Brain pericyte (primary cell): ENCODE results near the gene ASCC1.

Source experiments
- DNase-seq: peaks from one replicate; pipeline ENCODE4 v3.0.0-alpha.2; 2012; ENCODE audit warnings: low read depth, low spot score

The ASCC1 gene

GRCh38 chr10:72083790-72084459 lies 132.2 kb downstream of the ASCC1 start:
- DNase-seq = no peak

DNA sequence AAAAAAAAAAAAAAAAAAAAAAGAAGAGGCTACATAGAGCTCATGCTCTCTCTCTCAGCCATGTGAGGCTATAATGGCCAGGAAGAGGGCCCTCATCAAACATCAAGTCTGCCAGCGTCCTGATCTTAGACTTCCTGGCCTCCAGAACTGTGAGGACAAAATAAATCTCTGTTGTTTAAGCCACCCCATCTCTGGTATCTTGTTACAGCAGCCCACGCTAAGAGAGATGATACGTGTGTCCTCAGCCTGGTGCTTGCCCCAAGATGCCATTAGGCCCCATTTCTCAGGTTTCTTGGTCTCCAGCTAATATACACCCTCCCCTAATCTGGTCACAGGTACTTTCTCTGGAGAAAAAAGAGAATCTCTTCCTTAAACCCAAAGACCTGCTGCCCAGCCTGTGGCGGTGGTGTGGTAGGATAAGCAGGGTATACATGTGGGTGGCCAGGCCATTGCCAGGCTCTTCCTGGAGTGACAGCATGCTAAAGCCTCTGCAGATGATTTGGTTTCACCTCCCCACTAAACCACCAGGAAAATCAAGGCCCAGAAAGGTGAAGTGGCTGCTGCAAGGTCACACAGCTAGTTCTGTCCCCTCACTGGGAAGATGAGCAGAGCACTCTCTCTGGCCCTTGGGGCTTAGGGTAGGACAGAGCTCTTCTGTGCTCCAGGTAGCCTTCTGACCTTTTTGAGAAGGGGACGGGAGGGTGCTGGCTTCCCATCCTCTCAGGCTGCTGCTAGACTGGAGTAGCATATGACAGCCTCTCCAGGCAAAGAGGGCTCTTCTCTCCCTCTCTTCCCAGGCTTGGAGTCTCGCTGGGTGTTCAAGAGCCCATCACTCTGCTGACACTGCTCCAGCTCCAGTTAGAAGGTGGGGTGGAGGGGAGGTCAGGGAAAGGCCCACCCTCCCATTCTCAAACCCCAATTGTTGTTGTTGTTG lies 133.0 kb downstream of the ASCC1 start:
- no peak for DNase-seq

GRCh38 chr10:72081772-72082590 lies 134.1 kb downstream of the ASCC1 start:
- DNase-seq = no peak

- DNase-seq = no peak
Observed at GRCh38 chr10:72081210-72081609, 134.9 kb downstream of the ASCC1 start.

DNA sequence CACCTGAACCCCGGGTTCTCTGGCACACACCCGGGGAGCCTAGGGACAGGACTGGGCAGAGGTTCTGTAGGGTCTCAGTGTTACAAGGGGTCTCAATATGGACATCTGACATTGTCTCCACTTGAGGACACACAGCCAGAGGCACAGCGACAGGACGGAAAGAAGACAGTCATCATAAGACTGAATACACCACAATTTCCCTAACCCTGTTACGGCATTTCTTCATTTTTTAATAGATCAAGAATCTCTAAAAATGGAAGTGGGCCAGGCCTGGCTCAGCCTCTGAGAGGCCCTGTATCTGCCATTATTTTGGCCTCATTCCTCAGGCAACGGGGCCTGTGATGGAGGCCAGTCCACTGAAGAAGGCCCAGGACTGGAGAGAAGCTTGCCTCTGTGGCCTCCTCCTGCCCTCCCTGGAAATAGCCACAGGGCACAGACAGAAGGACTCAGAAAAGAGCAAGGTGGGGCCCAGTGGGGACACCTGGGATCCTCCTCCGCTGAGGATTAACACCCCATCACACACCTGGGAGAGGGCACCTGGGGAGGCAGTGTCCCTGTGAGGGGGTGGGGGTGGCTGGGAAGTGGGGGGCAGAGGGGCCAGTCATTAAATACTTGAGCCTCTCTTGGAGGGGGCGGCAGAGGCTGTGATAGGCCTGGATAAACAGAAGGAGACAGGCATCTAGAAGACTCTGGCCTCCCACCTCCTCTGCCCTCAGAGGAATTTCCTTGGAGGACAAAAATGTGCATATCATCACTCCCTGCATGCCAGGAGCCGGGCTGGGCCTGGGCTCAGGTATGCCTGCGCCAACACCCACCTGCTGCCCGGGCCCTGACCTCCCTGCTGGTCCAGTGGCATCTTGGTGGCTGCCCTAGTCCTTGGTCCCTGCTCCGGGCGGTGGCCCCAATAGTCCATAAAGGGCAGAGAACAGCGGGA lies 135.8 kb downstream of the ASCC1 start:
- DNase-seq = no peak

GRCh38 chr10:72079356-72079755 lies 136.7 kb downstream of the ASCC1 start:
- no peak for DNase-seq

DNA sequence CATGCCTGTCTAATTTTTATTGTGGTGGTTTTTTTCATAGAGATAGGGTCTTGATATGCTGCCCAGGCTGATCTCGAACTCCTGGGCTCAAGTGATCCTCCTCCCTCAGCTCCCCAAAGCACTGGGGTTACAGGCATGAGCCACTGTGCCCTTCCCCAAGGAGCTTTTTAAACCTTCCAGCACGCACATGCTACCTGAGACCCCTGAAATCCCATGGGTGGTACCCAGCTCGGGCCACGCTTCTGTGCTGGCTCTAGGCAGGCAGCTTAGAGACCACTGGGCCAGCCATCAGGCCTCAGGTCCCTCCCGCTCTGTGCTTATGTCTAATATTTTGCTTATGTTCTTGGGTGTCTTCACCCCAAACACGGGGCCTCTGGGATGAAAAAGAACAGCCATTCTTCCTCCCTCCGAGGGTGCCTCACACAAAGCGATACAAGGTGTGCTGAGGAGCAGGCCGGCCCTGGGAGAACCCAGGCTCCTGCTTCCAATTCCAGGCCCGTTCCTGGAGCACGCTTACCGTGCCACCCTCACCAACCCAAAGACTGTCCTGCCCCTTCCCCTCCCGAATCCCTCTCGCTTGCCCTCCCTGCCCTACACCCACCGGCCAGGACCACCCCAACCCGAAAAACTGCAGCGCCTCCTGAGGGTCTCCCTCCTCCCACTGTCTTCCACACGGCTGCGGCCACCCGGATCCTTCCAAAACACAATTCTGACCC lies 138.6 kb downstream of the ASCC1 start:
- no peak for DNase-seq

- DNase-seq = no peak
Observed at GRCh38 chr10:72076756-72077155, 139.3 kb downstream of the ASCC1 start.

DNA sequence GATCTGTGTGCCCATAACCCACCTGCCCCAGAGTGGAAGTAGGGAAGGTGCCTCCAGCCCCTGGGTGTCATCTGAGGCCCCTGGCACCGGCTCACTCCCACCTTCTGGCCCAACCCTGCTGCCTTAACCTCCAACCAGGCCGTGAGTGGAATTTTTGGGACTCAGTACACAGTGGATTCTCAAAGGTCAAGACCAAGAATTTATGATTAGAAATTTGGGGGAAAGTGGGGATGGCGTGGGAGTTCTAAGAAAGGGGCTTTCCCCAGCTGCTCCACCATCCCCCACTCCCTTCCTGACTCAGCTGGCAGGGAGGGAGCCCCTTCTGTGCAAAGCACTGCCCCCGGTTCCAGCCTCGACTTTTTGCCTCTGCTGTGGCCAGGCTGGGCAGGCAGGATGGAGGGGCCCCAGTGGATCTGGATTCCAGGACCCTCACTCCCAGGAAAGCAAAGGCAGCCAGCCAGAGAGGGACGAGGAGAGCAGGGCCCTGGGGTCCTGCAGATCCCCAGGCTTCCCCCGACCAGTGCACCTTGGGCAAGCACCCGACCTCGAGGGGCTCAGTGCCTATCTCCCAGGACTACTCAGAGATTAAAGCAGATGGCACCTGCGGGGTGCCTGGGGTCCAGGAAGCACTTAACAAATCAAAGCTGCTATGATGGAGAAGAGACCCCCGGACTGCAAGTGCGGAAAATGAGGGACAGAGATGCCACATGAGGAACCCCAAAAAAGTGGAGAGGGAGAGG lies 140.5 kb downstream of the ASCC1 start:
- DNase-seq = no peak

GRCh38 chr10:72074574-72075375 lies 141.3 kb downstream of the ASCC1 start:
- no peak for DNase-seq

GRCh38 chr10:72073708-72074573 lies 142.1 kb downstream of the ASCC1 start:
- no peak for DNase-seq

- no peak for DNase-seq
Observed at GRCh38 chr10:72072639-72073038, 143.4 kb downstream of the ASCC1 start.

DNA sequence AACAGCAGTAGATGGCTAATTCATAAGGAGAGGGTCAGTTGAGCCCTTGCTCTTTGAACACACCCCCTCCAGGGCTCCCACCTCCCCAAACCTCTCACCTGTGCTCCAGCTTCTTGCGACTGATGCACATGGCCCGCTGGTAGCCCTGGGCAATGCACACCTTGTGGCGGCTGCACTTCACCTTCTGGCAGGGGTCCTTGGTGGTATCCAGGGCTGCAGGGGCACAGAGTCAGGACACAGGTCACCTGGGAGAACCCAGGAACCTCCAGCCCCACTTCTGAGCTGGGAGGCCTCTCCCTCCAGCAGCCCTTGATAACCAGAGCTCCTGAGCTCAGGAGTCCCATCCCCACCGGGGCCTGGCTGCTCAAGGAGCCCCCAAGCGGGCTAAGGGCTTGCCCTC lies 144.0 kb downstream of the ASCC1 start:
- DNase-seq = no peak

DNA sequence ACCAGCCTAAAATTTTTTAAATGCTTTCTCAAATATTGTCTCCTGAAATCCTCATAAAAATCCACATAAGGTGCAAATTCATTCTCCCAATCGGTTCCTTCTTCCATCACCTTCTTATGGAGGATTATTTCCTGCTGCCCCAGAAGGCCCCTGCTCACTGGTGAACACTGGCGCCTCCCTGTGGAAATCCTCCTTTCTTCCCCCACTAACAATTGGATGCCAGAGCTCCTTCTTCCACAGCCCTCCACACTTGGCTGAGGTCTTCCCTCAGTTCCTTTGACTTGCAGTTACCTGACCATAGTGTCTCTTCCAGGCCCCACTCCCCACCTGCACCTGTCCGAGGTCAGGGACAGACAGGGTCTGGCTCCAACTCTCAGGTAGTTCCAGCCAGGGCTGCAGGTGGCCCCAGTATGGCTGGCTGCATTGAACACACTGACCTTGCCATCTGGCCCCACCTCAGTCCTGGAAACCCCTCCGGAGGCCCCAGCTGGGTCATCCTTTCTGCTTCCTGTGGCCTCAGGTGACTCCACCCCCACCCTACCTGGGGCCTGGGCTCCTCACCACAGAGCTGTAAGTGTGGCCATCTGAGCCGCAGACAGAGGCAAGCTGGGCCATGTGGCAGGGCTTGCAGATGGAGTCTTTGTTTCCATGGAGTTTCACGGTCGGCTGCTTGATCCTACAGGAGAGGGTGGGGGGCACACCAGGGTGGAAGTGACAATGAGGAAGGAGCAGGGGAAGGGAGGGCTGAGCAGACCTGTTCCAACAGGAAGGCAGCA lies 146.1 kb downstream of the ASCC1 start:
- no peak for DNase-seq

GRCh38 chr10:72068901-72069446 lies 147.1 kb downstream of the ASCC1 start:
- no peak for DNase-seq

DNA sequence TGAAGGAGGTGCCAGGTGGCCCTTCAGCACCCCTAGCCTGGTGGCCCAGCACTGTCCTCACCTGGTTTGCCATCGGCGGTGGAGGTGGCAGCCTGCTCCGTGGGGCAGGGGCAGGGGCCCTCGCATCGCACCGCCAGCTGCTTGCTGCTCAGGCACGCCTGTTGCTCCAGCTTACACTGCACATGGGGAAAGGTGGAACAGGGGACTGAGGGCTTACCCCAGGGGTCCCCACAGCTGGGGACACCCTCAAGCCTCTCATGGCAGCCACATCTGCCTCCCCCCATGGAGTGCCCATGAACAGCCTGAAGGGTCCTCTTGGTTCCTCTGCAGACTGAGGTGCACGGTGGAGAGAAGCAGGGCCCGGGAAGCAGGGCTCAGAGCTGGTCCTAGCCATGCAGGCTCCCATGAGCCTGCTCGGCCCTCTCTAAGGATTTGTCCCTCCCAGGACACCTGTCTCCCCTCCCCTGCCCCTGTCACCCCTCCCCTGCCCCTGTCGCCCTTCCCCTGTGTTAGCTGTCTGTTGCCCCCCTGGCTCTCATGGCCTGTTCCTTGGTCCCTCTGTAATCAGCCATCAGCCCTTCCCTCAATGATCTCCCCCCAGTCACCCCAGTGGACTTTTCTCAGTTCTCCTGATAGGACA lies 147.8 kb downstream of the ASCC1 start:
- DNase-seq = no peak
